H1 (cell line): Measurements from ENCODE around the gene CRIP1.

Experiments used
- ASH2L ChIP-seq: fragments of 200-600, 300-600 bp; sonication (generic); IDR thresholded peaks from one replicate; pipeline ENCODE4 v1.7.1; 2017; ENCODE audit warnings: low read length
- ATF2 ChIP-seq: IDR thresholded peaks from 2 replicates; pipeline ENCODE4 v1.6.1; 2012; ENCODE audit warnings: low read length, inconsistent platforms
- EZH2 ChIP-seq: fragments of 200-600 bp; sonication (generic); IDR thresholded peaks from 2 replicates; pipeline ENCODE4 v1.7.1; 2012; ENCODE audit warnings: low read depth, mild to moderate bottlenecking, moderate library complexity, low read length, inconsistent platforms; ENCODE audit not compliant: severe bottlenecking
- GABPA ChIP-seq: IDR thresholded peaks from 2 replicates; pipeline ENCODE4 v1.6.1; 2011; ENCODE audit warnings: mild to moderate bottlenecking, low read length, moderate library complexity, borderline replicate concordance; ENCODE audit not compliant: insufficient read depth
- POLR2AphosphoS5 ChIP-seq: IDR thresholded peaks from 2 replicates; pipeline ENCODE4 v1.6.1; 2011; ENCODE audit warnings: low read depth, low read length
- RXRA ChIP-seq: IDR thresholded peaks from 2 replicates; pipeline ENCODE4 v1.6.1; 2011; ENCODE audit warnings: low read depth, mild to moderate bottlenecking, low read length, moderate library complexity; ENCODE audit not compliant: insufficient read depth
- TF ChIP-seq, protein P1 (sequence below), 3 experiments: IDR thresholded peaks; 1 replicate in 2 of 3; 2 replicates in 1 of 3; pipeline versions ENCODE4 v1.5.1 to v1.6.1; 2011; ENCODE audit warnings: low read length in 3 of 3, mild to moderate bottlenecking in 3 of 3, inconsistent platforms in 2 of 3, low read depth in 1 of 3, moderate library complexity in 1 of 3; ENCODE audit not compliant: insufficient read depth in 1 of 3; ENCODE audit errors: control extremely low read depth in 1 of 3

GRCh38 chr14:105455766-105456660 is 30.7 kb upstream of the CRIP1 start:
- TF ChIP-seq EZH2 (no peak), GABPA (no peak), POLR2AphosphoS5 (no peak), ASH2L (no peak), ATF2 (no peak), RXRA (no peak)
- TF ChIP-seq, protein P1, sequence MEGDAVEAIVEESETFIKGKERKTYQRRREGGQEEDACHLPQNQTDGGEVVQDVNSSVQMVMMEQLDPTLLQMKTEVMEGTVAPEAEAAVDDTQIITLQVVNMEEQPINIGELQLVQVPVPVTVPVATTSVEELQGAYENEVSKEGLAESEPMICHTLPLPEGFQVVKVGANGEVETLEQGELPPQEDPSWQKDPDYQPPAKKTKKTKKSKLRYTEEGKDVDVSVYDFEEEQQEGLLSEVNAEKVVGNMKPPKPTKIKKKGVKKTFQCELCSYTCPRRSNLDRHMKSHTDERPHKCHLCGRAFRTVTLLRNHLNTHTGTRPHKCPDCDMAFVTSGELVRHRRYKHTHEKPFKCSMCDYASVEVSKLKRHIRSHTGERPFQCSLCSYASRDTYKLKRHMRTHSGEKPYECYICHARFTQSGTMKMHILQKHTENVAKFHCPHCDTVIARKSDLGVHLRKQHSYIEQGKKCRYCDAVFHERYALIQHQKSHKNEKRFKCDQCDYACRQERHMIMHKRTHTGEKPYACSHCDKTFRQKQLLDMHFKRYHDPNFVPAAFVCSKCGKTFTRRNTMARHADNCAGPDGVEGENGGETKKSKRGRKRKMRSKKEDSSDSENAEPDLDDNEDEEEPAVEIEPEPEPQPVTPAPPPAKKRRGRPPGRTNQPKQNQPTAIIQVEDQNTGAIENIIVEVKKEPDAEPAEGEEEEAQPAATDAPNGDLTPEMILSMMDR (IDR thresholded peaks at IDR 0.05; ENCODE audit: control extremely low read depth in 1 of 3, insufficient read depth in 1 of 3, low read depth in 1 of 3, low read length in 3 of 3), result no peak
